AG04449 (cell line): ENCODE results near the gene EML1.

Source experiments
- CTCF ChIA-PET: fragments of 350-600 bp; formaldehyde crosslinking; extraction: SDS; loops from one replicate; lab custom pipeline; 2021; ENCODE audit warnings: antibody characterized with exemption; lab: Yijun Ruan, JAX
- POLR2A ChIA-PET: fragments of 400-600, 350-600 bp; formaldehyde crosslinking; extraction: SDS; loops from one replicate; lab custom pipeline; 2020; ENCODE audit warnings: antibody characterized with exemption, inconsistent platforms; lab: Yijun Ruan, JAX
- DNase-seq: peaks from one replicate; pipeline ENCODE4 v3.0.0-alpha.2; 2010; ENCODE audit warnings: low read depth, low spot score
- H3K4me3 ChIP-seq: 2 replicates; pipeline ENCODE4 v1.5.1; 2011; ENCODE audit warnings: low read depth, mild to moderate bottlenecking, control low read depth, low read length
- CTCF ChIP-seq: IDR thresholded peaks from one replicate; pipeline ENCODE4 v1.5.1; 2011; ENCODE audit warnings: mild to moderate bottlenecking, moderate library complexity, low read length, control low read depth, inconsistent platforms; ENCODE audit not compliant: insufficient read depth; ENCODE audit errors: missing control alignments

The EML1 gene

DNA sequence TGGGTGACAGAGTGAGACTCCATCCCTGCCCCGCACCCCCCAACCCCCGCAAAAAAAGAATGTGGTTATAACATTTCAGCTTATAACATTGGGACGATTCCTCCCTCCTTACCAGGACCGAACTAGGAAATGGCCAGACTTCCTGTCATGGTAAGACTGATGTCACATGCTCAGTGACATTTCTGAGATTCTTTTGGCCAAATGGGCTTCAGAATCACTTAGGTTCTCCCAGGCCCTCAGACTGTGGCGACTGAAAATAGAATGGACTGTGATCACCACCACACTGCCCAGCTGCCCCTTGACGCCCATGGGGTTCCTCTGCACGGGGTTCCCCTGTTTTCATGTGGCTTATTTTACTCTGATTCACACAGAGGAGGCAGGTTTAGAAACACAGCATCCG lies 157.0 kb downstream of the EML1 start:
- no peak for TF ChIP-seq CTCF
- CTCF ChIA-PET = no interaction called here
- POLR2A ChIA-PET = no interaction called here
- no peak for DNase-seq
- no peak overlapping the region for H3K4me3 ChIP-seq

DNA sequence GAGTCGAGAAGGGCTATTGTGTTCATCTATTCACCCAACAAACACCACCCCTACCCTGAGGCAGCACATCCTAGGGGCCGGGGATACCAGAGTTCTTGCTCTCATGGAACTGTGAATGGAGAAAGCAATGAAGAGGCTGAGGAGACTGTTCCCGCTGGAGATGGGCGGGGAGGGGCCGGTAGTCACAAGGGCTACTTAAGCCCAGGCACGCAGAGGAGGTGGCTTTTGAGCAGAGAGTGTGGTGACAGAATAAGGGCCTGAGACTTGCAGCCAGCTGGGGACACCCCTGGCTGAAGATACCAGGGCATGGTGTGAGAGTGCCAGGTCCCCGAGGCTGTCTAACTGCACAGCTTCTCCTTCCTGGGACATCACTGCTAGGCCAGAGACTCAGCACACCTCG lies 157.9 kb downstream of the EML1 start:
- DNase-seq = no peak
- ChIA-PET POLR2A (no interaction called here), CTCF (interaction anchor here (1.4 kb wide), 1 partner anchor 242 kb away, joined by 3 read pairs; no protein-coding TSS in a partner anchor)
- TF ChIP-seq CTCF = no peak
- H3K4me3 ChIP-seq = no peak overlapping the region

GRCh38 chr14:99952039-99952438 lies 158.8 kb downstream of the EML1 start:
- no peak overlapping the region for H3K4me3 ChIP-seq
- CTCF ChIA-PET = interaction anchor here (1.4 kb wide), 1 partner anchor 241 kb away, joined by 3 read pairs; no protein-coding TSS in a partner anchor
- no peak for TF ChIP-seq CTCF
- DNase-seq = no peak
- POLR2A ChIA-PET = no interaction called here

DNA sequence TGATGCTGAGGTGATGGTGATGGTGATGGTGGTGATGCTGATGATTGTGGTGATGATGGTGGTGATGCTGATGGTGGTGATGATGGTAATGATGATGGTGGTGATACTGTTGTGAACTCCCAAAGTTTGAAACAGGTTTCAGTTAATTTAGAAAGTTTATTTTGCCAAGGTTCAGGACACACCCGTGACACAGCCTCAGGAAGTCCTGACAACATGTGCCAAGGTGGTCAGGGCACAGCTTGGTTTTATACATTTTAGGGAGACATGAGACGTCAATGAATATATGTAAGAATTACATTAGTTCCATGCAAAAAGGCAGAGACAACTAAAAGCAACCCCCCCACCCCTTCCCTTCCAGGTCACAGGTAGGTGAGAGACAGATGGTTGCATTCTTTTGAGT lies 159.2 kb downstream of the EML1 start:
- no peak for DNase-seq
- POLR2A ChIA-PET = no interaction called here

DNA sequence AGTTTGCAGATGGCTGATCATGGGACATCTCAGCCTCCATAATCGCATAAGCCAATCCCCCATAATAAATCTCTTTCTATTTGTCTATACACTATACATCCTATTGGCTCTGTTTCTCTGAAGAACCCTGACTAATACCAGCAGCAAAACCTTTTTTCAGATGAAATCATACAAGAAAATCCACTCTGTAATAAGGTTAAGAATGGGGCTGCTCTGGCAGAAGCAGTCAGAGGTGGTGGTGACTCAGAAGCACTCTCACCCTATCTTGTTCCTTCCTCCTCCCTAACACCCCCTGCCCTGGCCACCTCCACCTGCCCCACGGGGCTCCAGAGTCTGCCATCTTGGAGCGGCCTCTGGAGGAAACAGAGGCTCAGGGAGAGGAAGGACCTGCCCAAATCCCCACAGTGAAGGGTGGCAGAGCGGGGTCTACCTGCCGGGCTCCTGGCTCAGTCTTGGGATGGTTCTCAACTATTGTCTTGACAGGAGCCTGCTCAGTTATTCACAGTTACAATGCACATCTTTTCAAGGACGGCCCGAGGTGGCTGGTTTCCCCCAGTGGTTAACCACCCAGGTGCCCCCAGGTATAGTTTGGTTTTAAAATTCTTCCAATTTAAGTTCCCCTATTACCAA lies 162.7 kb downstream of the EML1 start:
- no peak for TF ChIP-seq CTCF
- POLR2A ChIA-PET = no interaction called here
- CTCF ChIA-PET = interaction anchor here (1.9 kb wide), 1 partner anchor 9 kb away, joined by 9 read pairs; no protein-coding TSS in a partner anchor
- no peak overlapping the region for H3K4me3 ChIP-seq
- DNase-seq = no peak

More for the DNA sequence above, 159.2 kb downstream of the EML1 start:
- no peak overlapping the region for H3K4me3 ChIP-seq
- TF ChIP-seq CTCF = no peak
- CTCF ChIA-PET = interaction anchor here (0.9 kb wide), 1 partner anchor 13 kb away, joined by 3 read pairs; no protein-coding TSS in a partner anchor

DNA sequence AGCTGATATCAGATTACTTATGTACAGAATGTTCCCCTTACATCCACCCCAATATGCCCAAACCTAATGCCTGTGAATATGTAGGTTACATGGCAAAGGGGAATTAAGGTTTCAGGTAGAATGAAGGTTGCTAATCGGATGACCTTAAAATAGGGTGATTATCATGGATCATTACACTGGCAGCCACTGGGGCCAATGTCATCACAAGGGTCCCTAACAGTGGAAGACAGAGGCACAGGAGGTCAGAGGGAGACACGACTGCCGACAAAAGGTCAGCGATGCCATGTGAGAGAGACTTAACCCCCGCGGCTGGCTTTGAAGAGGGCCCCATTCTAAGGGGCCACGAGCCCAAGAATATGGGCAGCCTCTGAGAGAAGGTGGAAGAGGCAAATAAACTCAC lies 165.2 kb downstream of the EML1 start:
- ChIA-PET CTCF (interaction anchor here (1.7 to 3.4 kb wide), 2 partner anchors 11 to 16 kb away, joined by 4 to 17 read pairs; no protein-coding TSS in a partner anchor), POLR2A (no interaction called here)
- no peak for DNase-seq
- no peak for TF ChIP-seq CTCF
- H3K4me3 ChIP-seq = no peak overlapping the region
